Measurements from ENCODE around the gene LHX2. TPM values are rescaled to one million over a fixed set of nuclear protein-coding genes. Genes with fewer than 3 reads are reported as not detected.

The LHX2 gene
- total and polyA plus RNA-seq, 2 donors: 0.19 to 0.57 TPM

DNA sequence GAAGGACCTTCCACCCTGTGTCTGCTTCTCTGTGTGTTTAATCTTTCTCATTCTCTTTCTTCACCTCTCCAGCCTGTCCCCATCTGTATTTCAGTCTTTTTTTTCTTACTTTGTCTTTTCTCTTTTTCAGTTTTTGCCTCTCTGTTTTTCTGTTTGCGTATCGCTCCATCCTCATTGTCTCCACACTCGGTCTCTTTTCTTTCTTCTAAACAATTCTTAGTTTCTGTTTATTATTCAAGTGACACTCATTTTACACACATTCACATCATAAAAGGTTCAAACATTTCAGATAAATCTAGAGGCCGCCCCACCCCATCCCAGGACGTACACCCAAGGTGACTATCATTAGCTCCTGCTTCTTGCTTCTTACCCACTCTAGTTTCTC, 9.8 kb downstream of the LHX2 start:
- Histone ChIP-seq H3K27ac (ENCODE audit: low read depth in 1 of 2, low read length in 1 of 2) (no peak overlapping the region), H3K27me3 (ENCODE audit: control insufficient read depth in 2 of 2, insufficient read depth in 1 of 2, low read length in 1 of 2) (peaks cover 61 to 94% of the 10 kb centered on the region in 2 donors), H3K4me1 (ENCODE audit: control insufficient read depth in 2 of 2, insufficient read depth in 2 of 2, low read length in 2 of 2) (peaks cover 0 to 5% of the 10 kb centered on the region in 2 donors), H3K4me3 (ENCODE audit: low read length in 2 of 2) (no peak overlapping the region), H3K9me3 (ENCODE audit: control insufficient read depth in 2 of 2, insufficient read depth in 1 of 2, low read length in 1 of 2) (peaks cover 0 to 2% of the 10 kb centered on the region in 2 donors), H3K36me3 (ENCODE audit: control insufficient read depth in 2 of 2, insufficient read depth in 2 of 2, low read length in 1 of 2) (no peaks in the 10 kb centered on the region)
- no peak for DNase-seq (ENCODE audit: low read depth in 6 of 9, low spot score in 9 of 9)
- 22% methylated on average over 5 of the region's 5 CpGs for WGBS

DNA sequence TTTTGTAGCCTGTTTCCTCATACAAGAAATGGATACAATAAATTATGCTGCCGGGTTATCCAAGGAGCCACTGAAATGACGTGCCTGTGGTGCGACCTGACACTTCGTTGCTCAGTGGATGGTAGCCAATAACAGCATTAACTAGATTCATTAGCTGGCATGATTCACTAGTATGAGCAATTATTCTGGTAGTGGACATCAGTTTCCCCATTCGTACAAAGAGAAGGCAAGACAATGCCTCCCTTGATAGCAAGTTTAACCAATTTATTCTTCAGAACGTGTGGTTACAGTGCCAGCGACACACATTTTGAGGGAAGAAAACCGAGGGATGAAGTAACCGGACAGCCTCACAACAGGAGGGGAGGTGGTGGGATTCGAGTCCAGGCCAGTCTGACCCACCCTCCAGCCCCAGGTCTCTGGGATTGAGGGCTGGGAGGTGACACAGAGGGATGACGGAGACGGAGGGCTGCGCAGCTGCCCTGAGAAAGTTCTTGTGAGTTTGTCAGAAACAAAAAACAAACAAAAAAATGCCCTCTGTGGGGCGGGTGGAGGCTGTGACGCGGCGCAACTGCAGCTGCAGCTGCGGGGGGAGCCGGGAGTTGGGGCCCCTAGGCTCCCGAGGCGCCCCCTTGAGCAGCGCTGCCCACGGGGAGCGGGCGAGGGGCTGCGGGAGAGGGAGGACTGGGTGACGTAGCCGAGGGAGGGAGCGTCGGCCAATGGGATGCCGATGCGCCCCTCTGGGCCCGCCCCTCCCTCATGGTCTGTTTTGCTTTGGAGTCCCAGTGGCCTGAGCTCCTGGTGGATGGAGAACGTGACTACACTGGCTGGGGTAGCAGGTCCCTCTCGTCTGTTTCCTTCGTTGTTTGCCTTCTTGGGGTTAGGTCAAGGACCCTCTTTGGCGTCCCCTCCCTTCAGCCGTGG, 10.9 kb downstream of the LHX2 start:
- Histone ChIP-seq H3K27ac (ENCODE audit: low read depth in 1 of 2, low read length in 1 of 2) (no peak overlapping the region), H3K4me1 (ENCODE audit: control insufficient read depth in 2 of 2, insufficient read depth in 2 of 2, low read length in 2 of 2) (peaks cover 0 to under 1% of the 10 kb centered on the region in 2 donors), H3K36me3 (ENCODE audit: control insufficient read depth in 2 of 2, insufficient read depth in 2 of 2, low read length in 1 of 2) (no peaks in the 10 kb centered on the region), H3K27me3 (ENCODE audit: control insufficient read depth in 2 of 2, insufficient read depth in 1 of 2, low read length in 1 of 2) (peaks cover 52 to 83% of the 10 kb centered on the region in 2 donors), H3K9me3 (ENCODE audit: control insufficient read depth in 2 of 2, insufficient read depth in 1 of 2, low read length in 1 of 2) (peaks cover 0 to under 1% of the 10 kb centered on the region in 2 donors), H3K4me3 (ENCODE audit: low read length in 2 of 2) (no peak overlapping the region)
- no peak for DNase-seq (ENCODE audit: low read depth in 6 of 9, low spot score in 9 of 9)
- WGBS: 9% methylated on average over 38 of the region's 38 CpGs

DNA sequence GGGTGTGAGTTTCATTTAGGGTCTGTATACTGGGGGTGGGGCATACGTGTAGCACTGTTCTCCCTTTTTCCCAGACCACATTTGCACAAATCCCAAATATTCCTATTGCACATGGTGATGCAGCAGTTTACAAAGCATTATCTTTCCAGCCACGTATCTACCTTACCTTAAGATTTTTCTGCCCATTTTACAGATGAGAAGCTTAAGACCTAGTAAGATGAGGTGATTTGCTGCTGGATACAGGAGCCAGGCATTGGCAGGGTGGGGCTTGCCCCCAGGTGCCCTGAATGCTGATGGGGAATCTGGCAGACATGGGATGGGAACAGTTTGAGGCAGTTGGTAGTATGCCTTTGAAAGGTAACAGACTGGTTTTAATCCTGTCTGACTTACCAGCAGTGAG, 12.5 kb downstream of the LHX2 start:
- peaks cover 42 to 79% of the 10 kb centered on the region in 2 donors for H3K27me3 ChIP-seq (ENCODE audit: control insufficient read depth in 2 of 2, insufficient read depth in 1 of 2, low read length in 1 of 2)
- H3K4me1 ChIP-seq (ENCODE audit: control insufficient read depth in 2 of 2, insufficient read depth in 2 of 2, low read length in 2 of 2): no peaks in the 10 kb centered on the region
- WGBS: 72% methylated on average over 2 of the region's 2 CpGs
- no peak for DNase-seq (ENCODE audit: low read depth in 6 of 9, low spot score in 9 of 9)
- H3K9me3 ChIP-seq (ENCODE audit: control insufficient read depth in 2 of 2, insufficient read depth in 1 of 2, low read length in 1 of 2): no peaks in the 10 kb centered on the region
- no peak overlapping the region for H3K4me3 ChIP-seq (ENCODE audit: low read length in 2 of 2)
- H3K27ac ChIP-seq (ENCODE audit: low read depth in 1 of 2, low read length in 1 of 2): no peak overlapping the region
- H3K36me3 ChIP-seq (ENCODE audit: control insufficient read depth in 2 of 2, insufficient read depth in 2 of 2, low read length in 1 of 2): no peaks in the 10 kb centered on the region

DNA sequence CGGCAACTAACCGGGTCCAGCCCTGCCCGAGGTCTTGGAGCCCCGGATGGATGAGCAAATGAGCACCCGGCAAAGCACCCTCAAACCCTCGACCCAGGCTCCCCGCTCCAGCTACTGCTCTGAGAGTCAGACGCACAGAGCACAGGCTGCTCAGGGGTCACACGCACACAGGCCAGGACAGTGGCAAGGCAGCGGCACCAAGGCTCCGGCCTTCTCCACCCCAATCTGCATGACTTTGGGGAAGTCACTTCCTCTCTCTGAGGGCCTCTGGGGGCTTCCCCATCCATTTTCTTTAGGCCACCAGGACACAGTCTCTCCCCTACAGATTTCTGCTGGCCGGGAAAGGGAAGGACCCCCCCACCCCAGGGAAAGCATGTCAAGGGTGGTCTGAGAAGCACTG, 18.0 kb downstream of the LHX2 start:
- H3K4me1 ChIP-seq (ENCODE audit: control insufficient read depth in 2 of 2, insufficient read depth in 2 of 2, low read length in 2 of 2): peaks cover 0 to 2% of the 10 kb centered on the region in 2 donors
- H3K9me3 ChIP-seq (ENCODE audit: control insufficient read depth in 2 of 2, insufficient read depth in 1 of 2, low read length in 1 of 2): no peaks in the 10 kb centered on the region
- peaks cover 16 to 74% of the 10 kb centered on the region in 2 donors for H3K27me3 ChIP-seq (ENCODE audit: control insufficient read depth in 2 of 2, insufficient read depth in 1 of 2, low read length in 1 of 2)
- no peak overlapping the region for H3K4me3 ChIP-seq (ENCODE audit: low read length in 2 of 2)
- no peak for DNase-seq (ENCODE audit: low read depth in 6 of 9, low spot score in 9 of 9)
- no peak overlapping the region for H3K27ac ChIP-seq (ENCODE audit: low read depth in 1 of 2, low read length in 1 of 2)
- no peaks in the 10 kb centered on the region for H3K36me3 ChIP-seq (ENCODE audit: control insufficient read depth in 2 of 2, insufficient read depth in 2 of 2, low read length in 1 of 2)
- WGBS: 82% methylated on average over 12 of the region's 12 CpGs

DNA sequence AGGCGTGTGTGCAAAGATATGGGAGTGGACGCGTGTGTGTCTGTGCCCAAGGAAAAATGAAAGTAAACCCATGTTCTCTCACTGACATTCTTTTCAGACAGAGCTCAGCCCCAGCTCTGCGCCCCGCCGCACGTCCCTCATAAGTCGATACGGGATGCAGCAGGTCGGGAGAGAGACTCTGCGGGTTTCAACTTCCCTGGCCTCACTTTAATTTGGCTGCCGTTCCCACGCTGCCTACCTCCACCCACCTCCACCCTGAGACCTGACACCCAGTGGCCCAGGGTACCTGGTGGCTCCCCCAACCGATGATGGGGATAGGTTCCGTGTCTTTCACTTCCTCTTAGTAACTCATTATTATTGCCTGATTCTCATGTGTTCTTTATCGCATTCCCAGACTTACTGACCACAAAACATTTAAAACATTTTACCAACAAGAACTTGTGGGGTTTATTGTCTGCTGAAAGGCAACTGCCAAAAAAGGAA, 19.4 kb downstream of the LHX2 start:
- H3K4me3 ChIP-seq (ENCODE audit: low read length in 2 of 2): no peak overlapping the region
- 80% methylated on average over 16 of the region's 16 CpGs for WGBS
- peaks cover 13 to 72% of the 10 kb centered on the region in 2 donors for H3K27me3 ChIP-seq (ENCODE audit: control insufficient read depth in 2 of 2, insufficient read depth in 1 of 2, low read length in 1 of 2)
- H3K36me3 ChIP-seq (ENCODE audit: control insufficient read depth in 2 of 2, insufficient read depth in 2 of 2, low read length in 1 of 2): no peaks in the 10 kb centered on the region
- H3K27ac ChIP-seq (ENCODE audit: low read depth in 1 of 2, low read length in 1 of 2): no peak overlapping the region
- no peaks in the 10 kb centered on the region for H3K9me3 ChIP-seq (ENCODE audit: control insufficient read depth in 2 of 2, insufficient read depth in 1 of 2, low read length in 1 of 2)
- H3K4me1 ChIP-seq (ENCODE audit: control insufficient read depth in 2 of 2, insufficient read depth in 2 of 2, low read length in 2 of 2): peaks cover 0 to 2% of the 10 kb centered on the region in 2 donors
- no peak for DNase-seq (ENCODE audit: low read depth in 6 of 9, low spot score in 9 of 9)

DNA sequence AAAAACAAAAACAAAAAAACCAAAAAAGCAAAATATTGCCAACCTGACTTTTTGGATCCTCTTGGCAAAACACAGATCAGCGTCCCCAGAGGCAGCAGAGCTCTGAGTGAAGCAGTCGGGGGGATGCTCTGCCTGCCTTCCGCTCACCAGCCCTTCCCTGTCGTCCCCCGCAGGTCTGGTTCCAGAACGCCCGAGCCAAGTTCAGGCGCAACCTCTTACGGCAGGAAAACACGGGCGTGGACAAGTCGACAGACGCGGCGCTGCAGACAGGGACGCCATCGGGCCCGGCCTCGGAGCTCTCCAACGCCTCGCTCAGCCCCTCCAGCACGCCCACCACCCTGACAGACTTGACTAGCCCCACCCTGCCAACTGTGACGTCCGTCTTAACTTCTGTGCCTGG, 20.7 kb downstream of the LHX2 start:
- WGBS: 8% methylated on average over 24 of the region's 24 CpGs
- H3K27ac ChIP-seq (ENCODE audit: low read depth in 1 of 2, low read length in 1 of 2): no peak overlapping the region
- H3K9me3 ChIP-seq (ENCODE audit: control insufficient read depth in 2 of 2, insufficient read depth in 1 of 2, low read length in 1 of 2): no peaks in the 10 kb centered on the region
- peaks cover 0 to 2% of the 10 kb centered on the region in 2 donors for H3K4me1 ChIP-seq (ENCODE audit: control insufficient read depth in 2 of 2, insufficient read depth in 2 of 2, low read length in 2 of 2)
- peaks cover 13 to 80% of the 10 kb centered on the region in 2 donors for H3K27me3 ChIP-seq (ENCODE audit: control insufficient read depth in 2 of 2, insufficient read depth in 1 of 2, low read length in 1 of 2)
- no peaks in the 10 kb centered on the region for H3K36me3 ChIP-seq (ENCODE audit: control insufficient read depth in 2 of 2, insufficient read depth in 2 of 2, low read length in 1 of 2)
- no peak overlapping the region for H3K4me3 ChIP-seq (ENCODE audit: low read length in 2 of 2)
- DNase-seq (ENCODE audit: low read depth in 6 of 9, low spot score in 9 of 9): no peak

DNA sequence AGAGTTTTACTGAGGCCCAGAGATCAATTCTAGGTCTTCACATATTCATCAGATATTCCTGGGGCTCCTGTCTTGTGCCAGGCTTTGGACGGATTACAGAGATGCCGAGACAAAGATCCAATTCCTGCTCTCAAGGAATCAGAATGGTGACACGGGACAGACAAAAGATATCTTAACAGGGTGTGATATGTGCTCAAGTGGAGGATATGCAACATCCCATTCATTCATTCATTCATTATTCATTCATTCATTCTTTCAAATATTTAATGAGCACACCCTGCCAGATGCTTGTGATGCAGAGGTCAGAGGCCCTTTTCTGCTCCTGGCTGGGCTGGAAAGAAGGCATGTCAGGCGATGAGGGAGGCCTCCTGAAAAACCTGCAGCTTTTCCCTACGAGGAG, 21.8 kb downstream of the LHX2 start:
- H3K36me3 ChIP-seq (ENCODE audit: control insufficient read depth in 2 of 2, insufficient read depth in 2 of 2, low read length in 1 of 2): no peaks in the 10 kb centered on the region
- peaks cover 12 to 84% of the 10 kb centered on the region in 2 donors for H3K27me3 ChIP-seq (ENCODE audit: control insufficient read depth in 2 of 2, insufficient read depth in 1 of 2, low read length in 1 of 2)
- peaks cover 0 to 2% of the 10 kb centered on the region in 2 donors for H3K4me1 ChIP-seq (ENCODE audit: control insufficient read depth in 2 of 2, insufficient read depth in 2 of 2, low read length in 2 of 2)
- no peak for DNase-seq (ENCODE audit: low read depth in 6 of 9, low spot score in 9 of 9)
- no peak overlapping the region for H3K4me3 ChIP-seq (ENCODE audit: low read length in 2 of 2)
- WGBS: 88% methylated on average over 5 of the region's 5 CpGs
- H3K27ac ChIP-seq (ENCODE audit: low read depth in 1 of 2, low read length in 1 of 2): no peak overlapping the region
- H3K9me3 ChIP-seq (ENCODE audit: control insufficient read depth in 2 of 2, insufficient read depth in 1 of 2, low read length in 1 of 2): no peaks in the 10 kb centered on the region

DNA sequence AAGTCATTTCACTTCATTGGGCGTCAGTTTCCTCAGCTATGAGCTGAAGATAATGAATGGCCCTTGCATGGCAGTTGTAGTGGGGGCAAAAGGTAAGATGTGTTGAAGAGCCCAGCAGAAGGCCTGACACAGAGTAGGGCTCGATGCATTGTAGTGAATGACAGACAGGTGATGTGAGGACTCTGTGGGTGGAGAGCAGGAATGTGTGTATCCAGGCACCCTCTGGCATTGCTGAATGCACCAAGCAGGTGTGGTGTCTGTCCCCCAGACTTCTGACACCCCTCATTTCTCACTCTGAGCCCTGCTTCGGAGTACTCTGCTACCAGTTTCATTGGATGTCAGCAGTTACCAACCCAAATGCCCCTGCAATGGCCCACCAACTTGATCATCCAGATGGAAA, 22.4 kb downstream of the LHX2 start:
- WGBS: 77% methylated on average over 3 of the region's 3 CpGs
- H3K9me3 ChIP-seq (ENCODE audit: control insufficient read depth in 2 of 2, insufficient read depth in 1 of 2, low read length in 1 of 2): no peaks in the 10 kb centered on the region
- peaks cover 11 to 83% of the 10 kb centered on the region in 2 donors for H3K27me3 ChIP-seq (ENCODE audit: control insufficient read depth in 2 of 2, insufficient read depth in 1 of 2, low read length in 1 of 2)
- H3K27ac ChIP-seq (ENCODE audit: low read depth in 1 of 2, low read length in 1 of 2): no peak overlapping the region
- peaks cover 0 to 2% of the 10 kb centered on the region in 2 donors for H3K4me1 ChIP-seq (ENCODE audit: control insufficient read depth in 2 of 2, insufficient read depth in 2 of 2, low read length in 2 of 2)
- no peak overlapping the region for H3K4me3 ChIP-seq (ENCODE audit: low read length in 2 of 2)
- no peak for DNase-seq (ENCODE audit: low read depth in 6 of 9, low spot score in 9 of 9)
- no peaks in the 10 kb centered on the region for H3K36me3 ChIP-seq (ENCODE audit: control insufficient read depth in 2 of 2, insufficient read depth in 2 of 2, low read length in 1 of 2)

DNA sequence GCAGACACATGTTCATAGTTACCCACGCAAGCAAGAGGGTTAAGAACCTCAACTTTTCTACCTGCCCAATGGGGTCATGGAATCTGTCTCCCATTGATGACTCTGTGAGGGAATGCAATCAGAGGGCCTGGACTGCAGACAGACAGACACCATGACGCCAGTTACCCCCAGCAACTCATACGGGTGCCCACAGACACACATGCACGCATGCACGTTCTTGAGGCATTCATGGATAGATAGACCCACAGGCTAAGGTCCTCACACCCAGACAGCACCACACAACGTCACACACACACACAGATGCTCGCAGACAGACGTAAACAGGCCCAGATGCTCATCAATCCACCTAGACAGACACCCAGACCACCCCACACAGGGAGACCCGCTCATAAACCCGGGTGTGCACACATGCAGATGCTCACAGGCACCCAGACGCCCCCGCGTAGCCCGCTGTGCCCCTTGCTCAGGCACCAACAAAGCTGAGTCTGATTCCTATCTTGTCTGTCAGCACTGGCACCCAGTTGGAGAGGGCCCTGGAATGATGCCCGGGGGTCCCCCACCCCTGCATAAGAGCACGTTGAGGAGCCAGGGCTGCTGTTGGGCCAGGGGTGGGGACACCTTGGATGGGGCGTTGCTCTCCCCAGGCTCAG, 23.6 kb downstream of the LHX2 start:
- Histone ChIP-seq H3K4me1 (ENCODE audit: control insufficient read depth in 2 of 2, insufficient read depth in 2 of 2, low read length in 2 of 2) (peaks cover 0 to 2% of the 10 kb centered on the region in 2 donors), H3K36me3 (ENCODE audit: control insufficient read depth in 2 of 2, insufficient read depth in 2 of 2, low read length in 1 of 2) (no peaks in the 10 kb centered on the region), H3K9me3 (ENCODE audit: control insufficient read depth in 2 of 2, insufficient read depth in 1 of 2, low read length in 1 of 2) (no peaks in the 10 kb centered on the region), H3K27ac (ENCODE audit: low read depth in 1 of 2, low read length in 1 of 2) (no peak overlapping the region), H3K27me3 (ENCODE audit: control insufficient read depth in 2 of 2, insufficient read depth in 1 of 2, low read length in 1 of 2) (peaks cover 13 to 83% of the 10 kb centered on the region in 2 donors), H3K4me3 (ENCODE audit: low read length in 2 of 2) (no peak overlapping the region)
- no peak for DNase-seq (ENCODE audit: low read depth in 6 of 9, low spot score in 9 of 9)
- 94% methylated on average over 17 of the region's 17 CpGs for WGBS

All from thymus (tissue), 11 donors.